ENCODE measurements around the gene UNC5B. TPM values are rescaled to one million over a fixed set of nuclear protein-coding genes. Genes with fewer than 3 reads are reported as not detected.

UNC5B gene
- total and polyA plus RNA-seq, 2 donors from 2014 or later, result 5.5 to 22.6 TPM

DNA sequence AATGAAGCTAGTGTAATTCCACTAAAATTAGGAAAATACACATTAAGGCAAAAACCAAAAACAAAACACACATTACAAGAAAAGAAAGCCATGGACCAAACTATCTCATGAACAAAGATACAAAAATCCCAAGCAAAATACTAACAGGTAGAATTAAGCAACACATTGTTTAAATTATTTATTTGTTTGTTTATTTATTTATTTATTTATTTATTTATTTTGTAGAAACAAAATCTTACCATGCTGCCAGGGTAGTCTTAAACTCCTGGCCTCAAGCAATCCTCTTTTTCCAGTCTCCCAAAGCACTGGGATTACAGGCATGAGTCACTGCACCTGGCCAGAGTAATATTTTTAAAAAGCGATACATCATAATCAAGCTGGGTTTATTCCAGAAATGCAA is 99.8 kb downstream of the UNC5B start:
- H3K36me3 ChIP-seq (ENCODE audit: control insufficient read depth in 2 of 3, insufficient read depth in 3 of 3, low read length in 3 of 3), result no peaks in the 10 kb centered on the region
- no peak overlapping the region for H3K9ac ChIP-seq (ENCODE audit: low read length in 3 of 3)
- intact Hi-C loops (cut with DNase I), result no loop called here
- no peaks in the 10 kb centered on the region for H3K27me3 ChIP-seq (ENCODE audit: control insufficient read depth, insufficient read depth, low read length)
- H3K27ac ChIP-seq (ENCODE audit: low read depth in 2 of 2, low read length in 2 of 2), result no peak overlapping the region
- no peaks in the 10 kb centered on the region for H3K9me3 ChIP-seq (ENCODE audit: control insufficient read depth in 2 of 3, insufficient read depth in 1 of 3, low read length in 3 of 3)
- TF ChIP-seq, protein P1, sequence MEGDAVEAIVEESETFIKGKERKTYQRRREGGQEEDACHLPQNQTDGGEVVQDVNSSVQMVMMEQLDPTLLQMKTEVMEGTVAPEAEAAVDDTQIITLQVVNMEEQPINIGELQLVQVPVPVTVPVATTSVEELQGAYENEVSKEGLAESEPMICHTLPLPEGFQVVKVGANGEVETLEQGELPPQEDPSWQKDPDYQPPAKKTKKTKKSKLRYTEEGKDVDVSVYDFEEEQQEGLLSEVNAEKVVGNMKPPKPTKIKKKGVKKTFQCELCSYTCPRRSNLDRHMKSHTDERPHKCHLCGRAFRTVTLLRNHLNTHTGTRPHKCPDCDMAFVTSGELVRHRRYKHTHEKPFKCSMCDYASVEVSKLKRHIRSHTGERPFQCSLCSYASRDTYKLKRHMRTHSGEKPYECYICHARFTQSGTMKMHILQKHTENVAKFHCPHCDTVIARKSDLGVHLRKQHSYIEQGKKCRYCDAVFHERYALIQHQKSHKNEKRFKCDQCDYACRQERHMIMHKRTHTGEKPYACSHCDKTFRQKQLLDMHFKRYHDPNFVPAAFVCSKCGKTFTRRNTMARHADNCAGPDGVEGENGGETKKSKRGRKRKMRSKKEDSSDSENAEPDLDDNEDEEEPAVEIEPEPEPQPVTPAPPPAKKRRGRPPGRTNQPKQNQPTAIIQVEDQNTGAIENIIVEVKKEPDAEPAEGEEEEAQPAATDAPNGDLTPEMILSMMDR (IDR thresholded peaks at IDR 0.05; ENCODE audit: borderline replicate concordance, extremely low read depth, insufficient read depth), result no peak
- H3K4me1 ChIP-seq (ENCODE audit: control insufficient read depth in 2 of 3, insufficient read depth in 2 of 3, low read depth in 1 of 3, low read length in 3 of 3), result peaks cover 3 to 15% (median 7%) of the 10 kb centered on the region in 3 donors
- FAIRE-seq (no peak), DNase-seq (no peak)
- no peak overlapping the region for H3K4me3 ChIP-seq (ENCODE audit: low read length in 3 of 3)

DNA sequence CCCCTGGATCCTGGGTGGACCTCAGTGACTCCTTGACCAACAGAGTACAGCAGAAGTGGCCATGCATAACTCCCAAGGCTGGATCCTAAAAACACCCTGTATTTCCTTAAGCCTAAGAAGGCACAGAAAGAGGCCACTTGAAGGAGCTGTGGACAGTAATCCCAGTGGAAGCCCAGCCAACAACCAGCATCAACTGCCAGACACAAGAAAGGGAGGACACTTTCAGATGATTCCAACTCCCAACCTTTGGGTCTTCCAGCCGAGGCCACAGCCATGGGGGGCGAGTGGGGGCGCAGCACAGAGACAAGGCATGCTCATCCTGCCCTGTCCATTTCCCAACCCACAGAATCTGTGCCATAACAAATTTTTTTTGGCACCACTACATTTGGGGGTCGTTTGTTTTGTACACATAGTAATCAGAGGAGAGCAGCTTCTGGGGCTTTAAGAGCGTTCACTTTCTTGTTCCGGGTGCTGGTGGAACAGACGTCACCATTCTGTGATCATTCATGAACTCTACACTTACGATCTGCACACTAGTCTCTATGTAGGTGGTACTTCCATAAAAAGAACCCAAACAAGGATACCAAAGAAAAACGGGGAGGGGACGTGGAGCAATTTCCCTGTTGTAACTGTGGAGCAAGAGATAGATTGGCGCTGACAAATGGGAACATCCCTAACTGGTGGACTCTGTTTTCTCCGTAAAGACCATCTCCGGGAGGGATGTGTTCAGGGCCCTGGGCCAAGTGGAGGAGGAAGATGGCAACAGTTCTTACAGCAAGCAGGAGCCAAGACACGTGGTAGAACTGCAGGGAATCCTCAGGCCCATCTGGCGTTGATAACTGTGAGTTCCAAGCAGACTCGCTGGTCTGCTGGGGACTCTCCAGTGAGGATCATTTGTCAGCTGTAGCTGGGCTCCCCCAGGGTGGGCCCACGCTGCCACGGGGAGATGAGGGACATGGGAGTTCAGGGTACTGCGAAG is 100.7 kb downstream of the UNC5B start:
- no peaks in the 10 kb centered on the region for H3K9me3 ChIP-seq (ENCODE audit: control insufficient read depth in 2 of 3, insufficient read depth in 1 of 3, low read length in 3 of 3)
- no peak for FAIRE-seq
- peak in 2 of 5 donors; percentile 69 to 77 for DNase-seq
- H3K4me1 ChIP-seq (ENCODE audit: control insufficient read depth in 2 of 3, insufficient read depth in 2 of 3, low read depth in 1 of 3, low read length in 3 of 3), result peaks cover 3 to 11% (median 3%) of the 10 kb centered on the region in 3 donors
- no peaks in the 10 kb centered on the region for H3K27me3 ChIP-seq (ENCODE audit: control insufficient read depth, insufficient read depth, low read length)
- H3K4me3 ChIP-seq (ENCODE audit: low read length in 3 of 3), result no peak overlapping the region
- H3K9ac ChIP-seq (ENCODE audit: low read length in 3 of 3), result no peak overlapping the region
- intact Hi-C loops (cut with DNase I), result no loop called here
- no peak overlapping the region for H3K27ac ChIP-seq (ENCODE audit: low read depth in 2 of 2, low read length in 2 of 2)
- no peaks in the 10 kb centered on the region for H3K36me3 ChIP-seq (ENCODE audit: control insufficient read depth in 2 of 3, insufficient read depth in 3 of 3, low read length in 3 of 3)
- TF ChIP-seq, protein P1 (IDR thresholded peaks at IDR 0.05; ENCODE audit: borderline replicate concordance, extremely low read depth, insufficient read depth), result no peak

DNA sequence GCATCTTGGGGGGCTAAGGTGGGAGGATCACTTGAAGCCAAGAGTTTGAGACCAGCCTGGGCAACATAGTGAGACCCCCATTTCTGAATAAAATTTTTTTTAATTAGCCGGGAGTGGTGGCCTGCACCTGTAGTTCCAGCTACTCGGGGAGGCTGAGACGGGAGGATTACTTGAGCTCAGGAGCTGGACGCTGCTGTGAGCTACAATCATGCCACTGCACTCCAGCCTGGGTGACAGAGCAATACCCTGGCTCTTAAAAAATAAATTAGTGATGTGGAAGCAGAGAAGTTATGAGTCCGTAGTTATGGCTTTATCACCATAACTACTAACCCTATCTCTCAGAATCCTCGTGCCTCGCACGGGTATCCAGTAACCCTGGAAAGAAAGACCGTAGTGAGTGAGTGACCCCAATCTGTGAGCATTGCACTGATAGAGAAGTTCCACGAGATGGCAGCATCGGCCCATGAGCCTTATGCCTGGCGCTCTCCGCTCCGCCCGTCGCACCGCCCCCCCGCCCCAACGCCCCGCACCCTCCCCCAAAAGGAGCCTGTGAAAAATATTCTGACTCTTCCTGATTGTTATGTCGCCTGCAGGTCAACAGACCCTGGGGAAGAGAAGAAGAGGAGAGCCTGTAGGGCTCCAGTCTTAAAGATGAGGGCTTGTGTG is 101.8 kb downstream of the UNC5B start:
- peaks cover 0 to 8% (median 3%) of the 10 kb centered on the region in 3 donors for H3K4me1 ChIP-seq (ENCODE audit: control insufficient read depth in 2 of 3, insufficient read depth in 2 of 3, low read depth in 1 of 3, low read length in 3 of 3)
- H3K9me3 ChIP-seq (ENCODE audit: control insufficient read depth in 2 of 3, insufficient read depth in 1 of 3, low read length in 3 of 3), result no peaks in the 10 kb centered on the region
- no peaks in the 10 kb centered on the region for H3K27me3 ChIP-seq (ENCODE audit: control insufficient read depth, insufficient read depth, low read length)
- FAIRE-seq (no peak), DNase-seq (peak in 2 of 5 donors; percentile 45 to 74)
- no peak overlapping the region for H3K4me3 ChIP-seq (ENCODE audit: low read length in 3 of 3)
- H3K27ac ChIP-seq (ENCODE audit: low read depth in 2 of 2, low read length in 2 of 2), result no peak overlapping the region
- intact Hi-C loops (cut with DNase I), result no loop called here
- H3K9ac ChIP-seq (ENCODE audit: low read length in 3 of 3), result no peak overlapping the region
- TF ChIP-seq, protein P1 (IDR thresholded peaks at IDR 0.05; ENCODE audit: borderline replicate concordance, extremely low read depth, insufficient read depth), result peak; percentile 91
- H3K36me3 ChIP-seq (ENCODE audit: control insufficient read depth in 2 of 3, insufficient read depth in 3 of 3, low read length in 3 of 3), result no peaks in the 10 kb centered on the region

All from kidney (tissue), 14 donors.